Colonic mucosa (tissue), 4 donors: ENCODE results near the gene LRCH3. TPM values are rescaled to one million over a fixed set of nuclear protein-coding genes. Genes with fewer than 3 reads are reported as not detected.

Experiments
- DNase-seq: peaks from one replicate; pipeline ENCODE4 v3.0.0-alpha.2; 2020
- H3K27ac ChIP-seq: fragments of 200-600 bp; one replicate; pipeline ENCODE4 v1.8.0; 2021
- H3K27me3 ChIP-seq: fragments of 200-600 bp; one replicate; pipeline ENCODE4 v1.8.0; 2021
- H3K36me3 ChIP-seq: fragments of 200-600 bp; one replicate; pipeline ENCODE4 v1.8.0; 2021
- H3K4me1 ChIP-seq: fragments of 200-600 bp; one replicate; pipeline ENCODE4 v1.8.0; 2021; ENCODE audit warnings: mild to moderate bottlenecking
- H3K4me3 ChIP-seq: fragments of 200-600 bp; one replicate; pipeline ENCODE4 v1.8.0; 2021
- H3K9ac ChIP-seq, 2 donors: one replicate each; pipeline ENCODE4 v1.7.0; 2013; ENCODE audit warnings: control low read depth in 2 of 2, low read depth in 2 of 2, low read length in 2 of 2
- H3K9me3 ChIP-seq: fragments of 200-600 bp; one replicate; pipeline ENCODE4 v1.8.0; 2021
- CTCF ChIP-seq: fragments of 200-600 bp; IDR thresholded peaks from one replicate; pipeline ENCODE4 v1.8.0; 2022; ENCODE audit warnings: antibody characterized with exemption, mild to moderate bottlenecking
- intact Hi-C: fragments of 100-400 bp; cut with DNase I; formaldehyde crosslinking; loops from one replicate; pipeline ENCODE4 v1.14.1; 2022
- total RNA-seq, 2 donors: library from RNA; stranded (reverse); fragmentation: NEBNext Ultra II Directional in 1 of 2; extraction: Animal tissue kit (Norgen Biotek cat#: 25700) in 1 of 2; gene quantifications; one replicate each; pipeline ENCODE4 v1.2.1, GENCODE V29; 2021
- donor health status: healthy.
- donor health status: DM: no; HTN: no; CAD: no.
- donor health status: DM: no; HTN: no; CAD: no.

The LRCH3 gene
- total RNA-seq, 2 donors from 2014 or later: 33.5 to 34.9 TPM

DNA sequence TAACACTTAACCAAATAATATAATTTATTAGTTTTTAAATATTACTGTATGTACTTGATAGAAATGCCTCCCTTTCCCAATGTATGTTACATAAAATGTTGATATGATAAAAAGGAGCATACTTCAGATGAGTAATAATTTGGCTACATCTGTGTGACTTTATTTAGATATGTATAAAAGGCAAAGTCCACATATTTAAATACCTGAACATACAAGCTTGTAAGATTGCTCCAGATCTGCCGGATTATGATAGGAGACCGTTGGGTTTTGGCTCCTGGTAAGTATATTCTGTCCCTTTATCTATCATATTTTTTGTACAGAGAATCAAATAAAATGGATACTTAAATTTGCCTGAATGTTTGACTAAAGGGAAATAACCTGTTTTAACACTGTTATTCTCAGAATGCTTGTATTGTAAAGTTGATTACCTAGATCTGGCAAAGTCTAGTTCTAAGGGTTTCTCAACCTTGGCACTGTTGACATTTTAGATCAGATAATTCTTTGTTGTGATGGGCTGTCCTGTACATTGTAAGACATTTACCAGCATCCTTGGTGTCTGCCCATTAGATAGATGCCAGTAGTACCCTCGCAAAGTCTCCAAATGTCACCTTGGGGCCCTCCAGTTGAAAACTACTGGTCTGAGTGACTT lies 38.5 kb downstream of the LRCH3 start:
- no peaks in the 10 kb centered on the region for H3K4me1 ChIP-seq
- H3K36me3 ChIP-seq: no peaks in the 10 kb centered on the region
- no peak overlapping the region for H3K9ac ChIP-seq
- H3K27ac ChIP-seq: no peak overlapping the region
- DNase-seq: no peak
- H3K27me3 ChIP-seq: no peaks in the 10 kb centered on the region
- no peaks in the 10 kb centered on the region for H3K9me3 ChIP-seq
- no peak overlapping the region for H3K4me3 ChIP-seq
- TF ChIP-seq CTCF: no peak
- intact Hi-C loops: no loop called here

DNA sequence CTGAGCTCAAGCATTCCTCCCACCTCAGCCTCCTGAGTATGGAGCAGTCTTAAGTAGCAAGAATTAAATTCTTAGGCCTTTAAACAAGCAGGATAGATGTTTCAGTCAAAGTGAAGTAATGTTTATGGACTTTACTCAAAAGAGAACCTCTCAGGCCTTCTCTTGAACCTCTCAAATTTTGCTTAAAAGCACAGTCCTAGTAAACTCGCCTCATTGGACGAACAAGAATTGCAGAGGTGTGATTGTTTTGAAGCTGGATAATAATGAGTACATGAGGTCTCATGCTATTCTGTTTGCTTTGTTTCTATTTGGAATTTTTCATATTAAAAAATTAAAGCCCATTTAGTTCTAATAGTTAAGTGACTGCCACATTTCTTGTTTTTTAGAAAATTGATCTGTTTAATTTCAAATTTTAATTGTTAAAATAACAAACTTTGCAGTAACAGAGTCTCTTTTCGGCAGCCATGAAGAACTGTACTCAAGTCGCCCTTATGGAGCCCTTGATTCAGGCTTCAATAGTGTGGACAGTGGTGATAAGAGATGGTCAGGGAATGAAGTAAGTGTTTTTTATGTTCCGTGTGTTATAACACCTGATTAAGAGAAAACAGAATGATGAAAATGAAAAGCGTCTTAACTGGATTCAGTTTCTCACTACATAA lies 39.4 kb downstream of the LRCH3 start:
- no peak for DNase-seq
- no peak overlapping the region for H3K27ac ChIP-seq
- H3K36me3 ChIP-seq: no peaks in the 10 kb centered on the region
- H3K9ac ChIP-seq: no peak overlapping the region
- H3K27me3 ChIP-seq: no peaks in the 10 kb centered on the region
- H3K4me1 ChIP-seq: no peaks in the 10 kb centered on the region
- H3K9me3 ChIP-seq: no peaks in the 10 kb centered on the region
- intact Hi-C loops: no loop called here
- H3K4me3 ChIP-seq: no peak overlapping the region
- no peak for TF ChIP-seq CTCF

GRCh38 chr3:197830967-197831313 lies 39.9 kb downstream of the LRCH3 start:
- no peak for DNase-seq
- intact Hi-C loops: no loop called here
- Histone ChIP-seq H3K36me3 (no peaks in the 10 kb centered on the region), H3K4me3 (no peak overlapping the region), H3K9me3 (no peaks in the 10 kb centered on the region), H3K27me3 (no peaks in the 10 kb centered on the region), H3K4me1 (no peaks in the 10 kb centered on the region), H3K9ac (no peak overlapping the region), H3K27ac (no peak overlapping the region)
- TF ChIP-seq CTCF: no peak

- no peaks in the 10 kb centered on the region for H3K9me3 ChIP-seq
- no peak for TF ChIP-seq CTCF
- H3K27me3 ChIP-seq: no peaks in the 10 kb centered on the region
- no peaks in the 10 kb centered on the region for H3K36me3 ChIP-seq
- H3K4me1 ChIP-seq: no peaks in the 10 kb centered on the region
- intact Hi-C loops: no loop called here
- H3K4me3 ChIP-seq: no peak overlapping the region
- DNase-seq: no peak
- no peak overlapping the region for H3K9ac ChIP-seq
- H3K27ac ChIP-seq: no peak overlapping the region
Measured at GRCh38 chr3:197833930-197834715, 43.1 kb downstream of the LRCH3 start.

- DNase-seq: no peak
- H3K9ac ChIP-seq: no peak overlapping the region
- no peaks in the 10 kb centered on the region for H3K36me3 ChIP-seq
- H3K4me3 ChIP-seq: no peak overlapping the region
- no peak for TF ChIP-seq CTCF
- H3K9me3 ChIP-seq: no peaks in the 10 kb centered on the region
- no peak overlapping the region for H3K27ac ChIP-seq
- intact Hi-C loops: no loop called here
- H3K27me3 ChIP-seq: no peaks in the 10 kb centered on the region
- no peaks in the 10 kb centered on the region for H3K4me1 ChIP-seq
Measured at GRCh38 chr3:197835509-197835908, 44.5 kb downstream of the LRCH3 start.
